NCI-H2107 treated with DMSO at 0.1 percent for 48 hours (cell line): ENCODE results near the gene ZNF552.
"Not testable (repeated sequence)": the region's sequence is repeated elsewhere in the genome, so short reads cannot be mapped to it uniquely, and the experiment has no call there.

Experiments
- DNase-seq: peaks from one replicate; lab custom pipeline; 2025; ENCODE audit not compliant: unreplicated experiment; lab: John Stamatoyannopoulos, UW

ZNF552 gene

DNA sequence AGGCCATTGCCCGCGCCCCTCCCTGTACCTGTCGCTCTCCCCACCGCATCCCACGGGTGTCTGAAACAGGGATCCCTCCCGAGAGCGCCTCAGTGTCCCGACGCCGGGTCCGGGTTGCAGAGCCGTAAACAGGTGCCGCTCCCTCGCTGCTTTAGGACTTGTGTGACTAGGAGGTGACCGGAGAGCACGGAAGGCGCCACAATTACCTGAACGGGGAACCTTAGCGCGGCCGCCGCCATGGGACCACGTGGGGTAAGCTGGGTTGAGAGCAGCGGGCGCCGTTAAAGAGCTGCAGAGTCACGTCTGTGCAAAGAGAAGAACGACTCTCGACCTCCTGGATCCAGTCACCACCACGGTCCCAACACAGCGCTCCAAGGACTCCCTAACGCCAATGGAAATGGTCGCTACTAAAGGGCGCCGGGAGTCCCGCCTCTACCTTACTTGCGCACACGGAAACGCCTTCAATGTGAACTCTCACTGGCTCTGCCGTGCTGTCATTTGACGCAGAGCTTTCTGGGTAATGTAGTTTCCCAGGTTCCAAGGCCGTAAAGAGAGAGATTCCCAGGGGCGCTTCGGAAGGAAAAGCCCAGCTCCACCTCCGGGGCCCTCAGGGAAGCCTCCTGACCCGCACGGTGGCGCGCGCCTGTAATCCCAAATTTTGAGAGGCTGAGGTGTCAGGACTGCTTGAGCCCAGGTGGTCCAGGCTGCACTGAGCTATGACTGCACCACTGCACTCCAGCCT lies at the start of gene ZNF552:
TSS of gene ZNF552 (minus strand) at position 409 of the 742 bp plus-strand sequence. CDS start at position 239, 170 bp downstream.
- peak; percentile 88 for DNase-seq

DNA sequence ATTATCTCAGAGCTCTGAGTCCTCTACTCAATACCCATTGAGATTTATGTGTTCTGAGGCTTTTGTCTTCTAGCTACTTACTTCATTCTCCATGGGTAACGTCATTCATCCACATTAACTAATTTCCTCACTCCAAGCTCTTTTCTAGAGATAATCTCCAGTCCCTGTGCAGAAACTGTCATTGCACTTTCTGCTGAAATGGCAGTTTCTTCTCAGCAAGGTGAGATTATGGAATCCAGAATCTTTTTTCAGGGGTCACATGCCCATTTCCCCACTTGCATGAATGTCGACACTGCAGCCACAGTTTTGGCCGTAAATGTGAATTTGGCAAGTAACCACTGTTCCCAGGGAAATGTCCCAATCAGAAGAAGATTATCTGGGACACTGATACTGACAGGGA lies 47.6 kb upstream of the ZNF552 start:
- DNase-seq: not testable (repeated sequence)

DNA sequence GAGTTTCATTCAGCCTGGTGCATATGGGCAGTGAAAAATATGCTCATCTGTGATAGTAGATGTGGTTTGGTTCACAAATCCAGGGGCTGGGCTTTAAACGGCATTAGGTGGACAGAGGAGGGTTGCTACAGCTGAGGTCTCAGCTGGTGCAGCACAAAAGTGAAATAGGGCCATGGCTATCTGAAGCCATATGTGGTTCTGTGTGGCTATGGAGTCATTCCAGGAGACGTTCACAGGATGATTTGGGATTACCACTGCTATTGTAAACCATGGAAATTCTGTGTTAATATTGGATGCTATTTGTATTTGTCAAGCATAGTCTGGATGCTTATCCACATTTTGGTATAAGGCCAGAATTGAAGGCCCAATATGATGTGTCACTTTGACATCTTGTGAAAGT lies 39.4 kb upstream of the ZNF552 start:
- DNase-seq: not testable (repeated sequence)

DNA sequence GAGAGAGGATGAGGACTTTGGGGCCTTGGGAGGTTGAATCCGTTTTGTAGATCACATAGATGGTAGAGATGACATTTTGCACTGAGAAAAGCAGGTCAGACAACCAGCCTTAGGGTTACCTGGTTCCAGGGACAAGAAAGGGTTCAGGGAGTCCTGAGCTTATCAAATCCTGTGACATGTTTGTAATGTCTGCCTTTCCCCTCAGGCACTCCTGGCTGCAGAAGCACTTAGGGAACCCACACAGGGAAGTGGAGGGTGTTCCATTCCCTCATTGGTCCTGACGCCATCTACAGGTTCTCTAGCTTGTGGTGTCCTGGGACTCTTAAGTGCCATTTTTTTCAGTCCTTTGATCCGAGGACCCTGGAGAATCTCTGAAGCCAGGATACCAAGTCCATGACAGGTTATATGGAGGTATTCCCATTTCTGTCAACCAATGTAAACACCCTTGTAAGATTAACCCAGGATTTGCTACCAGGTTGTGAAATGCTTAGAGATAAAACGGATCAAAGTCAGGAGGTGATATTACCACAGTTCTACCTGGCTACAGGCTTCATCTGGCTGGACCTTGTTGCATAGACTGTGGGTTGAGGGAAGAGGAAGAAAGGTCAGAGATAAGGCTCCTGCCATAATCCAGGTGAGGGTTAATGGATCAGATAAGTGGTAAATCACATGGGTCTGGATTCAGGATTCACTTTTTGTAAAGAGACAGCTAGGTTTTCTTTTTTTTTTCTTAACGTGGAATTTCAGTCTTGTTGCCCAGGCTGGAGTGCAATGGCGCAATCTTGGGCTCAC lies 37.3 kb upstream of the ZNF552 start:
- not testable (repeated sequence) for DNase-seq

DNA sequence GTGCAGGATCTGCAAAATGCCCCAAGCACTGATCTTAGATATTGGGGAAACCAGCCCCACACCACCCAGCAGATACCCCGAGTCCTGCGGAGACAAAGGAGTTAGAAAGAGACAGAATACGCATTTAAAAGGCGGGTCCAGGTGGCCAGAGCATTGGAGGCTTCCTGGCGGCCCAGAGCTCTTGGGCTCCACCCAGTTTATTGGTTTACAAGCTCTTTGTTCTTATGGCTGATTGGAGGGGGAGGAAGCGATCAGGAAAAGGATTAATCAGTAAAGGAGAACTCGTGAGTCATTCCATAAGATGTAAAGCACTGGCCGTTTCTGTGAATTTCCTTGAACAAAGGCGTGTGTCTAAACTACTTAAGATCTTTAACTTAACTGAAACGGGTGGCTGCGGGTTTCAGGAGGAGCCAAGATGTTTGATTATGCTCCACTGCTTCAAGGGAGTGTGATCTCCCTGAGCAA lies 35.9 kb upstream of the ZNF552 start:
- no peak for DNase-seq

DNA sequence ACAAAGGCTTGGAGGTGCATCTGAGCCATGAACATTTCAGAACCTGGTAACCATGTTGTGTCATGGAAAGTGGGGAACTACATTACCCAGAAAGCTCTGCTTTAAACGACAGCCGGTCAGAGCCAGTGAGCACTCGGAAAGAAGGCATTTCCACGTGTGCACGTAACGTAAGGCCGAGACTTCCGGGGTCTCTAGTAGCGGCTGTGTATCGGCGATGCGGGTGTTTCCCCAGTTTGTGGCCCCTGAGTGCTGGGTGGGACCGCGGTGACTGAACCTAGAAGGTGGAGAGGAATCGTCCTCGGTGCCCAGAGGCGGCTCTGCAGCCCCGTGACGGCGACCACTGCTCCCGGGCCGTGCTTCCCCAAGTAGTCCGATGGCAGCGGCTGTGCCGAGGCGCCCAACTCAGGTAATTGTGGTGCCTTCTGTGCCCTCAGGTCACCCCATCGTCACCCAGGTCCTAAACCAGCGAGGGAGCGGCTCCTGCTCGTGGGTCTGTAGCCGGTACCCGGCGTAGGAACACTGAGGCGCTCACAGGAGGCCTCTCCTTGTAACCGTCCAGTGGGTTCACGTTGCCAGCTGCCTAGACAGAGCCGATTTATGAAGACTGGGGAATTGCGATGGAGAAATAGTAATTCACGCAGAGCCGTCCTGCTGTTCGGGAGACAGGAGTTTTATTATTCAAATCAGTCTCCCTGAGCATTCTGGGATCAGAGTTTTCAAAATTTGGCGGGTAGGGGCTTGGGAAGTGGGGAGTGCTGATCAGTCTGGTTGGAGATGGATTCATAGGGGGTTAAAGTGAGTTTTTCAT lies 35.2 kb upstream of the ZNF552 start, which contains the start of gene ZNF587:
TSS of gene ZNF587 (plus strand) at position 194 of the 808 bp plus-strand sequence. CDS start at position 374, 180 bp downstream.
- DNase-seq: peak; percentile 62

DNA sequence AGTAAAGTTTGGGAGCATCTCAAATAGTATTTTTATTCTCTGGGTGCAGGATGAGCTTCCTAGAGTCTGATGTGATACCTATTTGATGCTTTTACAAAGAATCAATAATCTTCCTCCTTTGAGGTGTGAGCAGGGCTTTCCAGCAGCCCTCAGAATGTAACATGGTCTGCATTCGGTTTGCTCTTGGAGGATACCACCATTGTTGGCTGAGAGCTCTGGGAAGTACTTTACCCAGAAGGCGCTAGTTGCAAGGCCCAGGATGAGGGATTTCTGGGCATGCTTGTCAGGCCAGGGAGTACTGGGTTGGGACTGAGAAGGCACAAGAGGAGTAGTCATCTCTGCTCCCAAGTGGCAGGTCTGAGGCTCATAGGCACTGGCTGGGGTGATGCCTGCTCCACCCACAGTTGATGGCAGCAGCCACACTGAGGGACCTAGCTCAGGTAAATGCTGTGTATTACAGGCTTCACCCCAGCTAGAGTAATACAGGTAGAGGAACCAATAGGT lies 34.5 kb upstream of the ZNF552 start:
- DNase-seq: not testable (repeated sequence)

DNA sequence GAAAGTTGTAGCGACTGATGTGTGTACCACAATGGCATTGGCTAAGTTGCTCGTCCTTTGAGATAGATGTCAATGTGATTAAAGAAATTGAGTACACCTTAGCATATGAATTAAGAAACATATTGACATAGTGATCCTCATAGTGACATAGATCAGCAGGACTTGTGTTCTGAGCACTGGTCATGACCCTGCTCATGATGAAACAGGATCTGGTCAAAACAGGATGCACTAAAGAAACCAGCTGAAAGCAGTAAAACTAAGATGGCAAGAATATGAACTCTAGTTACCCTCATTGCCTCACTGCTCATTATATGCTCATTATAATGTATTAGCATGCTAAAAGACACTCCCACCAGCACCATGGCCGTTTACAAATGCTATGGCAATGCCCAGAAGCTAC lies 32.5 kb upstream of the ZNF552 start:
- DNase-seq: not testable (repeated sequence)

DNA sequence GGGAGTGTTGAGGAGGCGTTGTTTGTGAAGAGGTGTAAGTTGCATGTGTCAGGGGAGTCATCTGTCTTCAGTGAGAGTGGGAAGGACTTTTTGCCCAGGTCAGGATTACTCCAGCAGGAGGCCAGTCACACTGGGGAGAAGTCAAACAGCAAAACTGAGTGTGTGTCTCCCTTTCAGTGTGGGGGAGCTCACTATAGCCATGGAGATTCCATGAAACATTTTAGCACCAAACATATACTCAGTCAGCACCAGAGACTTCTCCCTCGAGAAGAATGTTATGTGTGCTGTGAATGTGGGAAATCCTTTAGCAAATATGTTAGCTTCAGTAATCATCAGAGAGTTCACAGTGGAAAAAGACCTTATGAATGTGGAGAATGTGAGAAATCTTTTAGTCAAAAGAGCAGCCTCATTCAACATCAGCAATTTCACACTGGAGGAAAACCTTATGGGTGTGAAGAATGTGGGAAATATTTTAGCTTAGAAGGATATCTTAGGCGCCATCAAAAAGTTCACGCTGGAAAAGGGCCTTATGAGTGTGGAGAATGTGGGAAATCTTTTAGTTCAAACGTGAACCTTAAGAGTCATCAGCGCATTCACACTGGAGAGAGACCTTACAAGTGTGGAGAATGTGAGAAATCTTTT lies 26.5 kb upstream of the ZNF552 start:
- DNase-seq: no peak

DNA sequence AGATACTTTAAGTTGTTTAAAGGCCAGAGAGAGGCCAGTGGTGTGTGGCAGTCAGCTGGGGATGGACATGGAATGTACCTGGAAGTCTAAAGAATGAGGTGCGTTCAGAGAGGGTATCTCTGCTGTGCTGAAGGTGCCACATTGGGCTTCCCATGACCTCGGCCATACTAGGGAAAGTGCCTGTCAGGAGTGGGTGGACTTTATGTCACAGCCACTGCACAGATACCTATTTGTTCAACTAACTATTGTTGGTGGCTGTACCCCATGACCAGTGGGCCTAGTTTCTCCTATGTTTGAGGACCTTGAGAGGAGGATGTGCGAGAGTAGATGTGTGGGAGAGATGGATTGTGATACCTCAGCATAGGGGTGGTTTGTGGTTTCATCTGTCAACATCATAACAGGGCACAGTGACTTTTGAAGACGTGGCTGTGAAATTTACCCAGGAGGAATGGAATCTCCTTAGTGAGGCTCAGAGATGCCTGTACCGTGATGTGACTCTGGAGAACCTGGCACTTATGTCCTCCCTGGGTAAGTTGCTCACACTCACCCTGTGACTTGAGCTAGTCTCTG lies 24.0 kb upstream of the ZNF552 start:
- DNase-seq: not testable (repeated sequence)

DNA sequence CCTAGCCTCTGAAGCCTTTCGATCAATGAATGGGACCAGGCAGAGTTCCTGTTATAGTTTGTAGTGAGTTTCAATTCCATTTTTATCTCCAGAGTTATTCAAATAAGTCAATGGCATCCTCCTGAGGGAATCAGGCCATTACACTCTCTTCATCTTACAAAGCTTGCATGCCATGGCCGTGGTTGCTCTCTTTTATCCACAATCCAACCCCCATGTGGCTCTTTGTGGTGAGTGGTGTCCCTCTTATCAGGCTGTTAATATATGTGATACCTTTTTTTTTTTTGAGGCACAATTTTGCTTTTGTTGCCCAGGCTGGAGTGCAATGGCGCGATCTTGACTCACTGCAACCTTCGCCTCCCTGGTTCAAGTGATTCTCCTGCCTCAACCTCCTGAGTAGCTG lies 22.3 kb upstream of the ZNF552 start:
- DNase-seq: not testable (repeated sequence)

DNA sequence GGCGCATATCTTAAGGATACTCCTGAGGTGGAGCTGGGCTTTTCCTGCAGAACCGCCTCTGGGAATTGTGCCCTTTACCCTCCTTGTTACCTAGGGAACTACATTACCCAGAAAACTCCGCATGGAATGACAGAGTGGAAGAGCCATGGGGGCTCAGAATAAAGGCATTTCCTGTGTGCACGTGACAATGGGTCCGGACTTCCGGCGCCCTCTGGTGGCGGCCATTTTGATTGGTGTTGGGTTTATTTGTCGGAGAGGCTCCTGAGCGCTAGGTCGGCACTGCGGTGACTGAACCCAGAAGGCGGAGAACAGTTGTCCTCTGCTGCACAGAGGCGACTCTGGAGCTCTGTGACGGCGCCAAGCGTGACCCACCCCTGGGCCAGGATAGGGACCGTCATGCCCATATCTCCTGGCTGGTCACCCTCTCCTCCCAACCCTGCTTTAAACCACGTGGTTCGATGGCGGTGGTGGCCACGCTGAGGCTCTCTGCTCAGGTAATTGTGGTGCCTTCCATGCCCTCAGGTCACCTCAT lies 15.4 kb upstream of the ZNF552 start, which contains the start of gene ZNF587B:
TSS of gene ZNF587B (plus strand) at position 229 of the 532 bp plus-strand sequence. CDS start at position 459, 230 bp downstream.
- DNase-seq: no peak

DNA sequence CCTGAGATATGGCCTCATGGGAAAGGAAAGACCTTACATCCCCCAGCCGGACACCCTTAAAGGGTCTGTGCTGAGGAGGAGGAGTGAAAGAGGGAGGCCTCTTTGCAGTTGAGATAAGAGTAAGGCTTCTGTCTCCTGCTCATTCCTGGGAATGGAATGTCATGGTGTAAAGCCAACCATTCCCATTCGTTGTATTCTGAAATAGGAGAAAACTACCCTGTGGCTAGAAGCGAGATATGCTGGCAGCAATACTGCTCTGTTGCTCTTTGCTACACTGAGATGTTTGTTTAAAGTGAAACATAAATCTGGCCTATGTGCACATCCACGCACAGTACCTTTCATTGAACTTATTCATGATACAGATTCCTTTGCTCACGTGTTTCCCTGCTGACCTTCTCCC lies 14.6 kb upstream of the ZNF552 start:
- DNase-seq: no peak

DNA sequence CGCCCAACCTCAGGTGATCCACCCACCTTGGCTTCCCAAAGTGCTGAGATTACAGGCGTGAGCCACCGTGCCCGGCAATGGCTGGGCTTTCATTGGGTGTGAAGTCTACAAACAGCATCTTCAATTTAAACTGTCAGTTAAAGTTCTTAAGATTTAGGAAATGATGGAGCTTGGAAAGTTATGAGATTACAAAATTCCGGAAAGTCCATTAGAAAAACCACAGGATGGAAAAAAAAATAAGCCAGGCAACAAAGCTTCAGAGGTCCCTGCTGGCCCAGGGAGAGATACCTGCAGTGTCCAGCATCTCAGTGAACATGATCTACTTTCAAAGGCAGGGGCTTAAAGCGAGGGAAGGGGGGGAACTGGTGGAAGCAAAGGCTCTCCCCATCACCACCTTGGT lies 10.8 kb upstream of the ZNF552 start:
- DNase-seq: no peak

DNA sequence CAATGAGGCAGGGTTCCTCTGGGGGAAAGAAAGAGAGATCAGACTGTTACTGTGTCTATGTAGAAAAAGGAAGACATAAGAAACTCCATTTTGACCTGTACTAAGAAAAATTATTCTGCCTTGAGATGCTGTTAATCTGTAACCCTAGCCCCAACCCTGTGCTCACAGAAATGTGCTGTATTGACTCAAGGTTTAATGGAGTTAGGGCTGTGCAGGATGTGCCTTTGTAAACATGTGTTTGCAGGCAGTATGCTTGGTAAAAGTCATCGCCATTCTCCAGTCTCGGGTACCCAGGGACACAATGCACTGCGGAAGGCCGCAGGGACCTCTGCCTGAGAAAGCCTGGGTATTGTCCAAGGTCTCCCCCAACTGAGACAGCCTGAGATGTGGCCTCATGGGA lies 8.9 kb upstream of the ZNF552 start:
- not testable (repeated sequence) for DNase-seq

DNA sequence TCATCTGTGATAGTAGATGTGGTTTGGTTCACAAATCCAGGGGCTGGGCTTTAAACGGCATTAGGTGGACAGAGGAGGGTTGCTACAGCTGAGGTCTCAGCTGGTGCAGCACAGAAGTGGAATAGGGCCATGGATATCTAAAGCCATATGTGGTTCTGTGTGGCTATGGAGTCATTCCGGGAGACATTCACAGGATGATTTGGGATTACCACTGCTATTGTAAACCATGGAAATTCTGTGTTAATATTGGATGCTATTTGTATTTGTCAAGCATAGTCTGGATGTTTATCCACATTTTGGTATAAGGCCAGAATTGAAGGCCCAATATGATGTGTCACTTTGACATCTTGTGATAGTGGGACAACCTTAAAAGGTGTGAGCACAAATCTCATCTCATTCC lies 8.4 kb upstream of the ZNF552 start:
- not testable (repeated sequence) for DNase-seq

DNA sequence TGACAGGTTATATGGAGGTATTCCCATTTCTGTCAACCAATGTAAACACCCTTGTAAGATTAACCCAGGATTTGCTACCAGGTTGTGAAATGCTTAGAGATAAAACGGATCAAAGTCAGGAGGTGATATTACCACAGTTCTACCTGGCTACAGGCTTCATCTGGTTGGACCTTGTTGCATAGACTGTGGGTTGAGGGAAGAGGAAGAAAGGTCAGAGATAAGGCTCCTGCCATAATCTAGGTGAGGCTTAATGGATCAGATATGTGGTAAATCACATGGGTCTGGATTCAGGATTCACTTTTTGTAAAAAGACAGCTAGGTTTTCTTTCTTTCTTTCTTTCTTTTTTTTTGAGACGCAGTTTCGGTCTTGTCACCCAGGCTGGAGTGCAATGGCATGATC lies 6.8 kb upstream of the ZNF552 start:
- not testable (repeated sequence) for DNase-seq

DNA sequence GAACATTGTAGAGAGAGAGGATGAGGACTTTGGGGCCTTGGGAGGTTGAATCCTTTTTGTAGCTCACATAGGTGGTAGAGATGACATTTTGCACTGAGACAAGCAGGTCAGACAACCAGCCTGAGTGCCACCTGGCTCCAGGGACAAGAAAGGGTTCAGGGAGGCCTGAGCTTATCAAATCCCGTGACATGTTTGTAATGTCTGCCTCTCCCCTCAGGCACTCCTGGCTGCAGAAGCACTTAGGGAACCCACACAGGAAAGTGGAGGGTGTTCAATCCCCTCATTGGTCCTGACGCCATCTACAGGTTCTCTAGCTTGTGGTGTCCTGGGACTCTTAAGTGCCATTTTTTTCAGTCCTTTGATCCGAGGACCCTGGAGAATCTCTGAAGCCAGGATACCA lies 6.4 kb upstream of the ZNF552 start:
- DNase-seq: not testable (repeated sequence)

DNA sequence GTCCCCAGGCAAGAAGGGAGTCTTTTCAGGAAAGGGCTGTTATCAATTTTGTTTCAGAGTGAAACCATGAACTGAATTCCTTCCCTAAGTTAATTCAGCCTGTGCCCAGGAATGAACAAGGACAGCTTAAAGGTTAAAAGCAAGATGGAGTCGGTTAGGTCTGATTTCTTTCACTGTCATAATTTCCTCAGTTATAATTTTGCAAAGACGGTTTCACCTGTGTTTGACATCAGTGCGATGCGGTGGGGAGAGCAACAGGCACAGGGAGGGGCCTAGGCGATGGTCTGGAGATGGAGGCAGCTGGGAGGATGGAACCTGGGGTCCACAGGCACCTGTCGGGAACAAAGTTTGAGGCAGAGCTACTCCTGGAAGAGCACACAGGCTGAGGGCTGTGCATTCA lies 5.9 kb upstream of the ZNF552 start:
- no peak for DNase-seq
